ENCODE data around the gene RAC2. TPM values are rescaled to one million over a fixed set of nuclear protein-coding genes. Genes with fewer than 3 reads are reported as not detected.

RAC2 gene
- total RNA-seq, 4 donors from 2014 or later, result 1.9 to 3.7 (median 3.5) TPM; not detected in 1

DNA sequence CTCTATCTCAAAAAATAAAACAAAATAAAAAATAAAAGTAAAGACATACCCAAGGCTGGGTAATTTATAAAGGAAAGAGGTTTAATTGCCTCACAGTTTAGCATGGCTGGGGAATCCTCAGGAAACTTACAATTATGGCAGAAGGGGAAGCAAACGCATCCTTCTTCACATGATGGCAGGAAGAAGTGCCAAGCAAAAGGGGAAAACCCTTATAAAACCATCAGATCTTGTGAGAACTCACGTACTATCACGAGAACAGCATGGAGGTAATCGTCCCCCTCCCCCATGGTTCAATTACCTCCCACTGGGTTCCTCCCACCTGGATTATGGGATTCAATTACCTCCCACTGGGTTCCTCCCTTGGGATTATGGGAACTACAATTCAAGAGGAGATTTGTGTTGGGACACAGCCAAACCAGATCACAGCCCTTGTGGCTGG, 23.5 kb downstream of the RAC2 start:
- in situ Hi-C loops (cut with MboI; ENCODE audit: low sequenced_read_pairs in 4 of 4), result loop anchor here in 1 of 4 donors (25.0 kb wide), 1 partner anchor 133 kb away; no protein-coding TSS in a partner anchor
- H3K4me3 ChIP-seq, result no peak overlapping the region
- intact Hi-C loops (cut with DNase I; ENCODE audit: low total_unique reads), result no loop called here
- DNase-seq (no peak), ATAC-seq (no peak)
- no peaks in the 10 kb centered on the region for H3K4me1 ChIP-seq
- H3K36me3 ChIP-seq, result no peaks in the 10 kb centered on the region
- no peak overlapping the region for H3K27ac ChIP-seq
- peaks cover 0 to 22% (median 0%) of the 10 kb centered on the region in 3 donors for H3K27me3 ChIP-seq
- no peak for TF ChIP-seq POLR2A (IDR thresholded peaks at IDR 0.05)
- TF ChIP-seq, protein P1, sequence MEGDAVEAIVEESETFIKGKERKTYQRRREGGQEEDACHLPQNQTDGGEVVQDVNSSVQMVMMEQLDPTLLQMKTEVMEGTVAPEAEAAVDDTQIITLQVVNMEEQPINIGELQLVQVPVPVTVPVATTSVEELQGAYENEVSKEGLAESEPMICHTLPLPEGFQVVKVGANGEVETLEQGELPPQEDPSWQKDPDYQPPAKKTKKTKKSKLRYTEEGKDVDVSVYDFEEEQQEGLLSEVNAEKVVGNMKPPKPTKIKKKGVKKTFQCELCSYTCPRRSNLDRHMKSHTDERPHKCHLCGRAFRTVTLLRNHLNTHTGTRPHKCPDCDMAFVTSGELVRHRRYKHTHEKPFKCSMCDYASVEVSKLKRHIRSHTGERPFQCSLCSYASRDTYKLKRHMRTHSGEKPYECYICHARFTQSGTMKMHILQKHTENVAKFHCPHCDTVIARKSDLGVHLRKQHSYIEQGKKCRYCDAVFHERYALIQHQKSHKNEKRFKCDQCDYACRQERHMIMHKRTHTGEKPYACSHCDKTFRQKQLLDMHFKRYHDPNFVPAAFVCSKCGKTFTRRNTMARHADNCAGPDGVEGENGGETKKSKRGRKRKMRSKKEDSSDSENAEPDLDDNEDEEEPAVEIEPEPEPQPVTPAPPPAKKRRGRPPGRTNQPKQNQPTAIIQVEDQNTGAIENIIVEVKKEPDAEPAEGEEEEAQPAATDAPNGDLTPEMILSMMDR (IDR thresholded peaks at IDR 0.05 in 4 of 5, conservative IDR thresholded peaks at IDR 0.05 in 1 of 5), result no peak
- H3K9me3 ChIP-seq, result no peaks in the 10 kb centered on the region

DNA sequence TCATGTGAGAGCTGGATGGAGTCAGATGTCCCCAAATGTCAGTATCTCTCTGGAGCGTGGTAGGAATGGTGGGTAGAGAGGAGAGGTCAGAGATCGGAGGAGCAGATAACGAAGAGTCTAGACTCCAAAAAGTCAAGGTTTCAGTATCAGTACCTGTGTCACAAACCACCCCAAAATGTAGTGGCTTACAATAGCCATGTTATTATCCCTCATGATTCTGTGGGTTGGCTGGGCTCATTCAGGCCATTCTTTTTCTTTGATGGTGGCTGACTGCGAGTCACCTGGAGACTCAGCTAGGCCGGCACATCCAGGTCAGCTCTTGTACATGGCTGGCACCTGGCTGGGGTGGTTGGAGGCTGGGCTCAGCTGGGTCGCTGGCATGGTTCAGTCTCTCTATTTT, 24.5 kb downstream of the RAC2 start:
- no peak overlapping the region for H3K27ac ChIP-seq

DNA sequence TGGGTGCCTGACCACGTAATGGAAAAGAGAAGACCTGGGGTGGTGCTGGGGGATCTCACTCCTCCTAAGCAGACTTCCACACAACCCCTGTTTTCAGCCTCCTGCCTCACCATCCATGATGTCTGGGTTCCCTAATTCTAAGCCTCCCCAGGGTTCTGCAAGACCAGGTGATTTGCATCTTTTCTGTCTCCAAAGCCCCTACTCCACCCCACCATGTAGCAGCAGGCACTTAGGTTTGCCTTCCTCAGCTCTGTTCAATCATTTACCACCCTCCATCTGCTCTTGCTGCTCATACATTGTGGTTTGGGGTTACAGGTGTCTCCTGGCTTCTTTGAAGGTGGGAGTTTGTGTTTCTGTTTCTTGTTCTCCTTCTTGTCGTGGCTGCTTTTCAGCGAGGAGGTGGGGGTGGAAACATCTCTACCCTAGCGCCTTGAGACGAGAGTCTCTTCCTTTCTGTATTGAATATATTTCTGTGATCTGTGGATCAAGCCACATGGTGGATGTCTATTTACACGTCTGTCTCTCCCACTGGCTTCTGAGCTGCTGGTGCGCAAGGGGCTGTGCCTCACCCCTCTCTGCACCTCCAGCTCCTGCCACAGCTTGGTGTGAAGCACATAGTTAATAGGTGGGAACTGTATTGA, 25.2 kb downstream of the RAC2 start:
- Histone ChIP-seq H3K36me3 (no peaks in the 10 kb centered on the region), H3K4me1 (no peaks in the 10 kb centered on the region), H3K9me3 (no peaks in the 10 kb centered on the region), H3K27ac (no peak overlapping the region), H3K4me3 (no peak overlapping the region), H3K27me3 (peaks cover 0 to 22% (median 0%) of the 10 kb centered on the region in 3 donors)
- in situ Hi-C loops (cut with MboI; ENCODE audit: low sequenced_read_pairs in 4 of 4), result loop anchor here in 1 of 4 donors (25.0 kb wide), 1 partner anchor 132 kb away; no protein-coding TSS in a partner anchor
- ATAC-seq (no peak), DNase-seq (no peak)
- intact Hi-C loops (cut with DNase I; ENCODE audit: low total_unique reads), result no loop called here
- TF ChIP-seq, protein P1 (IDR thresholded peaks at IDR 0.05 in 4 of 5, conservative IDR thresholded peaks at IDR 0.05 in 1 of 5), result no peak
- TF ChIP-seq POLR2A (IDR thresholded peaks at IDR 0.05), result no peak

More for the DNA sequence above, 24.5 kb downstream of the RAC2 start:
- intact Hi-C loops (cut with DNase I; ENCODE audit: low total_unique reads) (no loop called here), in situ Hi-C loops (cut with MboI; ENCODE audit: low sequenced_read_pairs in 4 of 4) (loop anchor here in 1 of 4 donors (25.0 kb wide), 1 partner anchor 132 kb away; no protein-coding TSS in a partner anchor)
- no peaks in the 10 kb centered on the region for H3K36me3 ChIP-seq
- no peaks in the 10 kb centered on the region for H3K4me1 ChIP-seq
- H3K9me3 ChIP-seq, result no peaks in the 10 kb centered on the region
- DNase-seq, result no peak
- no peak for ATAC-seq
- TF ChIP-seq, protein P1 (IDR thresholded peaks at IDR 0.05 in 4 of 5, conservative IDR thresholded peaks at IDR 0.05 in 1 of 5), result no peak
- no peak for TF ChIP-seq POLR2A (IDR thresholded peaks at IDR 0.05)
- H3K4me3 ChIP-seq, result no peak overlapping the region
- H3K27me3 ChIP-seq, result peaks cover 0 to 22% (median 0%) of the 10 kb centered on the region in 3 donors

DNA sequence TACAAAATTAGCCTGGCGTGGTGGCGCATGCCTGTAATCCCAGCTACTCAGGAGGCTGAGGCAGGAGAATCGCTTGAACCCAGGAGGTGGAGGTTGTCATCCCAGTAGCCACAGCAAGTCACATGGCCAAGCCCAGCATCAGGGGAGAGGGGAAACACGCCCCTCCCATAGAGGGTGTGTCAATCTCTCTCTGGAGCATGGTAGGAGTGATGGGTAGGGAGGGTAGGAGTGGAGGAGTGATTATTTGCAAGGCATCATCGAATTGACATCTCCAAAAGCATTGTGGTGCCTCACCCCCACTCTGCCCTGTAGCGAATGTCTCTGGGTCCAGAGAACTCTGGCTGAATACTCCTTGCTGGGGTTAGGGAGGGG, 25.7 kb downstream of the RAC2 start:
- no peak overlapping the region for H3K27ac ChIP-seq
- intact Hi-C loops (cut with DNase I; ENCODE audit: low total_unique reads), result no loop called here
- ATAC-seq (no peak), DNase-seq (no peak)
- H3K4me1 ChIP-seq, result no peaks in the 10 kb centered on the region
- TF ChIP-seq POLR2A (IDR thresholded peaks at IDR 0.05), result no peak
- TF ChIP-seq, protein P1 (IDR thresholded peaks at IDR 0.05 in 4 of 5, conservative IDR thresholded peaks at IDR 0.05 in 1 of 5), result no peak
- no peaks in the 10 kb centered on the region for H3K36me3 ChIP-seq
- peaks cover 0 to 22% (median 0%) of the 10 kb centered on the region in 3 donors for H3K27me3 ChIP-seq
- in situ Hi-C loops (cut with MboI; ENCODE audit: low sequenced_read_pairs in 4 of 4), result loop anchor here in 1 of 4 donors (25.0 kb wide), 1 partner anchor 131 kb away; no protein-coding TSS in a partner anchor
- H3K4me3 ChIP-seq, result no peak overlapping the region
- no peaks in the 10 kb centered on the region for H3K9me3 ChIP-seq

Data from gastrocnemius medialis (tissue), 4 donors.